SK-N-SH treated with all-trans-retinoic acid at 6 μM for 48 hours (cell line): ENCODE data around the gene SLC5A6.

Experiments
- ATAC-seq: fragments of 200-7000 bp; cut with Tn5 transposase; 3 replicates; pipeline ENCODE4 v1.9.1; 2020; ENCODE audit warnings: mild to moderate bottlenecking, moderate library complexity
- ARNTL ChIP-seq: fragments of 450-650 bp; formaldehyde crosslinking; IDR thresholded peaks from 2 replicates; pipeline ENCODE4 v1.5.0; 2020; ENCODE audit warnings: low read depth, mild to moderate bottlenecking, moderate library complexity, borderline replicate concordance
- BACH2 ChIP-seq: fragments of 250-450 bp; sonication (Bioruptor Pico); IDR thresholded peaks from 2 replicates; pipeline ENCODE4 v1.9.0; 2021; ENCODE audit warnings: mild to moderate bottlenecking, borderline replicate concordance
- CREB5 ChIP-seq: fragments of 250-450 bp; sonication (Bioruptor Pico); IDR thresholded peaks from 2 replicates; pipeline ENCODE4 v1.5.1; 2020; ENCODE audit warnings: low read depth, mild to moderate bottlenecking, moderate library complexity
- CSDC2 ChIP-seq: fragments of 250-450 bp; sonication (Bioruptor Pico); IDR thresholded peaks from 2 replicates; pipeline ENCODE4 v1.5.0; 2020; ENCODE audit warnings: mild to moderate bottlenecking, moderate library complexity
- ESRRG ChIP-seq: fragments of 250-450 bp; sonication (Bioruptor Pico); IDR thresholded peaks from 2 replicates; pipeline ENCODE4 v1.6.1; 2021; ENCODE audit warnings: mild to moderate bottlenecking
- ISL1 ChIP-seq: fragments of 250-450 bp; sonication (Bioruptor Pico); IDR thresholded peaks from 2 replicates; pipeline ENCODE4 v2.1.2; 2022; ENCODE audit warnings: mild to moderate bottlenecking, moderate library complexity
- OSR1 ChIP-seq: fragments of 250-450 bp; sonication (Bioruptor Pico); IDR thresholded peaks from 2 replicates; pipeline ENCODE4 v1.8.0; 2022; ENCODE audit warnings: moderate library complexity, mild to moderate bottlenecking, inconsistent platforms
- PATZ1 ChIP-seq: fragments of 250-450 bp; sonication (Bioruptor Pico); IDR thresholded peaks from 2 replicates; pipeline ENCODE4 v1.8.0; 2020; ENCODE audit warnings: mild to moderate bottlenecking, moderate library complexity, borderline replicate concordance
- PPARA ChIP-seq: fragments of 250-450 bp; sonication (Bioruptor Pico); IDR thresholded peaks from 2 replicates; pipeline ENCODE4 v1.5.0; 2020; ENCODE audit warnings: mild to moderate bottlenecking, borderline replicate concordance
- RARB ChIP-seq: fragments of 250-450 bp; sonication (Bioruptor Pico); IDR thresholded peaks from 2 replicates; pipeline ENCODE4 v1.8.0; 2021; ENCODE audit warnings: mild to moderate bottlenecking, moderate library complexity
- SNAI2 ChIP-seq: fragments of 250-450 bp; sonication (Bioruptor Pico); IDR thresholded peaks from 2 replicates; pipeline ENCODE4 v1.5.0; 2020; ENCODE audit warnings: mild to moderate bottlenecking, moderate library complexity
- TCF4 ChIP-seq: fragments of 250-450 bp; sonication (Bioruptor Pico); IDR thresholded peaks from 2 replicates; pipeline ENCODE4 v1.8.0; 2021; ENCODE audit warnings: mild to moderate bottlenecking, moderate library complexity, borderline replicate concordance
- TOX ChIP-seq: fragments of 250-450 bp; sonication (Bioruptor Pico); IDR thresholded peaks from 2 replicates; pipeline ENCODE4 v1.8.0; 2021; ENCODE audit warnings: mild to moderate bottlenecking, moderate library complexity, borderline replicate concordance
- TSHZ2 ChIP-seq: fragments of 250-450 bp; sonication (Bioruptor Pico); IDR thresholded peaks from 2 replicates; pipeline ENCODE4 v1.5.0; 2020; ENCODE audit warnings: mild to moderate bottlenecking, moderate library complexity
- ZC3H10 ChIP-seq: fragments of 250-450 bp; sonication (Bioruptor Pico); IDR thresholded peaks from 2 replicates; pipeline ENCODE4 v1.5.1; 2021; ENCODE audit warnings: mild to moderate bottlenecking, moderate library complexity
- ZFP3 ChIP-seq: fragments of 250-450 bp; sonication (Bioruptor Pico); IDR thresholded peaks from 2 replicates; pipeline ENCODE4 v1.5.0; 2020; ENCODE audit warnings: mild to moderate bottlenecking, moderate library complexity
- ZNF565 ChIP-seq: fragments of 450-650 bp; formaldehyde crosslinking; conservative IDR thresholded peaks from 2 replicates; pipeline ENCODE4 v1.5.0; 2020; ENCODE audit warnings: low read depth, mild to moderate bottlenecking, moderate library complexity
- ZNF70 ChIP-seq: fragments of 450-650 bp; formaldehyde crosslinking; IDR thresholded peaks from 2 replicates; pipeline ENCODE4 v1.5.0; 2020; ENCODE audit warnings: mild to moderate bottlenecking, moderate library complexity
- ZNF8 ChIP-seq: fragments of 450-650 bp; formaldehyde crosslinking; IDR thresholded peaks from 2 replicates; pipeline ENCODE4 v1.5.0; 2020; ENCODE audit warnings: mild to moderate bottlenecking, moderate library complexity
- TF ChIP-seq, protein P1 (sequence below): fragments of 250-450 bp; sonication (Bioruptor Pico); IDR thresholded peaks from 2 replicates; pipeline ENCODE4 v1.8.0; 2021; ENCODE audit warnings: low read depth, mild to moderate bottlenecking, moderate library complexity, borderline replicate concordance

SLC5A6 gene

DNA sequence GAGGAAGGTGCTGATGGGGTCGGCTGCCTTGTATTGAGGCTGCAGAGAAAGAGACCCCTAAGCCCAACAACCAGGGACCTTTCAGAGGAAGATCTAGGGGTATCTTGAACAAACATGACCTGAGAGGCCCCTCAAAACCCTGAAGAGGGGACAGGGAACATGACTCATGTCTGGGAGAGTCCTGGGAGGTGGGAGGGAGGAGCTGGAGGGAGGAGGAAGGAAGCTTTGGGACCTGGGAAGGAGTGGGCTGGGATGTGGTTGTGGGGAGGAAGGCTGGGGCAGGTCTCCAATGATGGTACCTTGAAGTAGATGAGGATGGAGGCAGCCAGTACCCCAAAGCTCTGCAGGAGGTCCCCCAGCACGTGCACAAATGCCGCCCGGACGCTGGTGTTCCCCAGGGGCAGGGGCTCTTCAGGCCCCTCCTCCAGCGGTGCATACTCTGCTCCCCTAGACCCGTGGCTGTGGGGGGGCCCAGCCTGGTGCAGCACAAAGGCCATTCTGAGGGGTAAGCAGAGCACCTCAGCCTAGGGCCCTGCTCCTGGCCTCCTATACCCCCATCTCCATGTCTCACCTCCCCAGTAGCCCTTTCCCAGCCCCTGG is 44.9 kb upstream of the SLC5A6 start:
- no peak for ATAC-seq
- TF ChIP-seq TSHZ2 (CRISPR knock-in tag) (no peak), PATZ1 (no peak), ZFP3 (CRISPR knock-in tag) (no peak), PPARA (CRISPR knock-in tag) (no peak), CREB5 (CRISPR knock-in tag) (no peak), CSDC2 (no peak)
- TF ChIP-seq, protein P1, sequence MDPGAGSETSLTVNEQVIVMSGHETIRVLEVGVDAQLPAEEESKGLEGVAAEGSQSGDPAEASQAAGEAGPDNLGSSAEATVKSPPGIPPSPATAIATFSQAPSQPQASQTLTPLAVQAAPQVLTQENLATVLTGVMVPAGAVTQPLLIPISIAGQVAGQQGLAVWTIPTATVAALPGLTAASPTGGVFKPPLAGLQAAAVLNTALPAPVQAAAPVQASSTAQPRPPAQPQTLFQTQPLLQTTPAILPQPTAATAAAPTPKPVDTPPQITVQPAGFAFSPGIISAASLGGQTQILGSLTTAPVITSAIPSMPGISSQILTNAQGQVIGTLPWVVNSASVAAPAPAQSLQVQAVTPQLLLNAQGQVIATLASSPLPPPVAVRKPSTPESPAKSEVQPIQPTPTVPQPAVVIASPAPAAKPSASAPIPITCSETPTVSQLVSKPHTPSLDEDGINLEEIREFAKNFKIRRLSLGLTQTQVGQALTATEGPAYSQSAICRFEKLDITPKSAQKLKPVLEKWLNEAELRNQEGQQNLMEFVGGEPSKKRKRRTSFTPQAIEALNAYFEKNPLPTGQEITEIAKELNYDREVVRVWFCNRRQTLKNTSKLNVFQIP (CRISPR knock-in tag): no peak
- TF ChIP-seq, all 23 proteins: peak for 0

DNA sequence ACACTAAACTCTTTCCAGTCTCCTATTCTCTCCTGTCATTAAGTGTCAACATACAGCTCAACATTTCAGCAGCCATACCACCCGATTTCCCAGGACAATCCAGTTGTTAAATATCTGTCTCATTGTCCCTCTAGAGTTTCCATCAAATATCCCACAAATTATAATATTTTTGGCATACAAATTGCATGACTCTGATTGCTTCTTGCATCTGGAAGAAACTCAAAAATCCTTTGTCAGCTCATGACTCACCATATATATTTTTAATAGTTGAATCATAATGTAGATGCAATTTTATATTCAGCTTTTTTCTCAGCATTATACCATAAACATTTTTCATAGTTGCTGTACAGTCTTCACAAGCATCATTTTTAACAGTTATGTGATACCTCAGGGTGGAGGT is 43.6 kb upstream of the SLC5A6 start:
- TF ChIP-seq TSHZ2 (CRISPR knock-in tag) (no peak), ISL1 (CRISPR knock-in tag) (0 out of 2 replicates have a peak, but pooled peaks have one; percentile 18)
- TF ChIP-seq, all 23 proteins: peak for 1

GRCh38 chr2:27255187-27255586 is 43.1 kb upstream of the SLC5A6 start:
- peak; percentile 76 for ATAC-seq

More for the DNA sequence above, 43.6 kb upstream of the SLC5A6 start:
- peak; percentile 53 for ATAC-seq

More at GRCh38 chr2:27255187-27255586, 43.1 kb upstream of the SLC5A6 start:
- TF ChIP-seq PPARA (CRISPR knock-in tag) (no peak), OSR1 (CRISPR knock-in tag) (no peak), ZNF8 (CRISPR knock-in tag) (no peak), RARB (CRISPR knock-in tag) (no peak), ARNTL (CRISPR knock-in tag) (no peak), TOX (CRISPR knock-in tag) (no peak), ESRRG (CRISPR knock-in tag) (no peak), TCF4 (CRISPR knock-in tag) (no peak; the same call in 1 of the 2 replicates), ISL1 (CRISPR knock-in tag) (no peak), ZNF565 (CRISPR knock-in tag) (no peak), CREB5 (CRISPR knock-in tag) (no peak), SNAI2 (no peak), TSHZ2 (CRISPR knock-in tag) (no peak; the same call in 1 of the 2 replicates), CSDC2 (no peak), ZC3H10 (CRISPR knock-in tag) (no peak), ZNF70 (CRISPR knock-in tag) (no peak), BACH2 (no peak)
- TF ChIP-seq, protein P1 (CRISPR knock-in tag): no peak
